Gastrocnemius medialis (tissue), 4 donors: ENCODE data around the gene SCMH1. TPM values are rescaled to one million over a fixed set of nuclear protein-coding genes. Genes with fewer than 3 reads are reported as not detected.

ENCODE experiments used
- ATAC-seq, 2 donors: fragments of 150-250 bp; one replicate each; pipeline ENCODE4 v1.9.1; 2016
- DNase-seq, 2 donors: peaks; one replicate each; pipeline ENCODE4 v3.0.0-alpha.2; 2019
- H3K27ac ChIP-seq, 4 donors: fragments of 200-600 bp; sonication (generic); 1 replicate in 1 of 4; 2 replicates in 3 of 4; pipeline ENCODE4 v1.5.1; 2016 to 2018; ENCODE audit warnings: mild to moderate bottlenecking in 2 of 4, moderate library complexity in 1 of 4
- H3K27me3 ChIP-seq, 3 donors: fragments of 200-600 bp; sonication (generic) in 2 of 3; 1 replicate in 1 of 3; 2 replicates in 2 of 3; pipeline versions ENCODE4 v1.5.1 to v1.6.0; 2016 to 2019; ENCODE audit warnings: mild to moderate bottlenecking in 1 of 3, moderate library complexity in 1 of 3
- H3K36me3 ChIP-seq, 2 donors: fragments of 200-600 bp; sonication (generic) in 1 of 2; one replicate each; pipeline ENCODE4 v1.5.1; 2017 to 2018
- H3K4me1 ChIP-seq, 2 donors: fragments of 200-600 bp; sonication (generic) in 1 of 2; one replicate each; pipeline ENCODE4 v1.5.1; 2016 to 2017; ENCODE audit warnings: mild to moderate bottlenecking in 2 of 2
- H3K4me3 ChIP-seq, 4 donors: fragments of 200-600 bp; sonication (generic) in 3 of 4; 1 replicate in 1 of 4; 2 replicates in 3 of 4; pipeline ENCODE4 v1.5.1; 2016 to 2019; ENCODE audit warnings: mild to moderate bottlenecking in 2 of 4
- H3K9me3 ChIP-seq, 3 donors: fragments of 200-600 bp; sonication (generic) in 2 of 3; 1 replicate in 1 of 3; 2 replicates in 2 of 3; pipeline ENCODE4 v1.5.1; 2016 to 2019
- CTCF ChIP-seq, 5 experiments: fragments of 450-650 bp in 3 of 5; fragments of 200-600 bp in 2 of 5; sonication (generic) in 2 of 5; IDR thresholded peaks in 4 of 5; conservative IDR thresholded peaks in 1 of 5; 1 replicate in 4 of 5; 2 replicates in 1 of 5; pipeline ENCODE4 v1.5.1; 2016 to 2019; ENCODE audit warnings: antibody characterized with exemption in 5 of 5, mild to moderate bottlenecking in 3 of 5, moderate library complexity in 3 of 5
- POLR2A ChIP-seq, 2 donors: fragments of 450-650 bp; IDR thresholded peaks; one replicate each; pipeline ENCODE4 v1.6.1; 2017; ENCODE audit warnings: antibody characterized with exemption in 2 of 2, mild to moderate bottlenecking in 2 of 2, moderate library complexity in 2 of 2
- in situ Hi-C, 4 donors: fragments of 200-750 bp; cut with MboI; loops; one replicate each; pipeline versions ENCODE4 v1.15.0 to v1.8.0; 2017; ENCODE audit warnings: low sequenced_read_pairs in 4 of 4
- intact Hi-C: fragments of 100-400 bp; cut with DNase I; formaldehyde crosslinking; loops from one replicate; pipeline ENCODE4 v1.15.1; 2023; ENCODE audit warnings: low total_unique reads
- total RNA-seq, 4 donors: library from RNA; depleted of rRNA; stranded (reverse); fragments of >200 nt; gene quantifications; one replicate each; pipeline versions ENCODE4 v1.1.0 to v1.2.3, GENCODE V29; 2016

The SCMH1 gene
- total RNA-seq, 4 donors from 2014 or later, result 17.1 to 29.4 (median 25.5) TPM

- Histone ChIP-seq H3K9me3 (no peaks in the 10 kb centered on the region), H3K27me3 (no peaks in the 10 kb centered on the region), H3K36me3 (no peaks in the 10 kb centered on the region), H3K4me1 (peaks cover 7 to 29% of the 10 kb centered on the region in 2 donors), H3K27ac (no peak overlapping the region), H3K4me3 (no peak overlapping the region)
- TF ChIP-seq CTCF (IDR thresholded peaks at IDR 0.05 in 4 of 5, conservative IDR thresholded peaks at IDR 0.05 in 1 of 5) (no peak), POLR2A (IDR thresholded peaks at IDR 0.05) (no peak)
- in situ Hi-C loops, result no loop called here
- ATAC-seq (no peak), DNase-seq (no peak)
- intact Hi-C loops, result no loop called here
These were observed 19.6 kb downstream of the SCMH1 start for GRCh38 chr1:41222496-41222895.

GRCh38 chr1:41221995-41222394, 20.1 kb downstream of the SCMH1 start:
- Histone ChIP-seq H3K9me3 (no peaks in the 10 kb centered on the region), H3K4me1 (peaks cover 7 to 28% of the 10 kb centered on the region in 2 donors), H3K27me3 (no peaks in the 10 kb centered on the region), H3K36me3 (no peaks in the 10 kb centered on the region), H3K27ac (no peak overlapping the region), H3K4me3 (no peak overlapping the region)
- in situ Hi-C loops, result no loop called here
- TF ChIP-seq POLR2A (IDR thresholded peaks at IDR 0.05), result no peak
- no peak for TF ChIP-seq CTCF (IDR thresholded peaks at IDR 0.05 in 4 of 5, conservative IDR thresholded peaks at IDR 0.05 in 1 of 5)
- intact Hi-C loops, result no loop called here
- DNase-seq (no peak), ATAC-seq (no peak)

GRCh38 chr1:41218152-41218551, 24.0 kb downstream of the SCMH1 start:
- intact Hi-C loops, result no loop called here
- ATAC-seq, result no peak
- no peaks in the 10 kb centered on the region for H3K9me3 ChIP-seq
- no peak for TF ChIP-seq CTCF (IDR thresholded peaks at IDR 0.05 in 4 of 5, conservative IDR thresholded peaks at IDR 0.05 in 1 of 5)
- TF ChIP-seq POLR2A (IDR thresholded peaks at IDR 0.05), result no peak
- H3K4me1 ChIP-seq, result peaks cover 12 to 22% of the 10 kb centered on the region in 2 donors
- no peak overlapping the region for H3K4me3 ChIP-seq
- in situ Hi-C loops, result no loop called here
- H3K27ac ChIP-seq, result no peak overlapping the region
- H3K27me3 ChIP-seq, result no peaks in the 10 kb centered on the region
- H3K36me3 ChIP-seq, result no peaks in the 10 kb centered on the region
- no peak for DNase-seq

GRCh38 chr1:41217441-41217840, 24.7 kb downstream of the SCMH1 start:
- intact Hi-C loops, result no loop called here
- no peak overlapping the region for H3K27ac ChIP-seq
- peaks cover 9 to 15% of the 10 kb centered on the region in 2 donors for H3K4me1 ChIP-seq
- no peaks in the 10 kb centered on the region for H3K9me3 ChIP-seq
- in situ Hi-C loops, result no loop called here
- H3K36me3 ChIP-seq, result no peaks in the 10 kb centered on the region
- H3K27me3 ChIP-seq, result no peaks in the 10 kb centered on the region
- H3K4me3 ChIP-seq, result no peak overlapping the region
- no peak for ATAC-seq
- no peak for DNase-seq
- TF ChIP-seq POLR2A (IDR thresholded peaks at IDR 0.05) (no peak), CTCF (IDR thresholded peaks at IDR 0.05 in 4 of 5, conservative IDR thresholded peaks at IDR 0.05 in 1 of 5) (no peak)

- TF ChIP-seq POLR2A (IDR thresholded peaks at IDR 0.05) (no peak), CTCF (IDR thresholded peaks at IDR 0.05 in 4 of 5, conservative IDR thresholded peaks at IDR 0.05 in 1 of 5) (no peak)
- H3K4me1 ChIP-seq, result peaks cover 5 to 12% of the 10 kb centered on the region in 2 donors
- no peak overlapping the region for H3K27ac ChIP-seq
- H3K36me3 ChIP-seq, result no peaks in the 10 kb centered on the region
- intact Hi-C loops, result no loop called here
- H3K27me3 ChIP-seq, result no peaks in the 10 kb centered on the region
- DNase-seq (no peak), ATAC-seq (no peak)
- H3K4me3 ChIP-seq, result no peak overlapping the region
- in situ Hi-C loops, result no loop called here
- H3K9me3 ChIP-seq, result no peaks in the 10 kb centered on the region
These were observed 26.5 kb downstream of the SCMH1 start for GRCh38 chr1:41215623-41216022.
